Activated T-helper 1 cell treated with anti-CD3 and anti-CD28 coated beads, Interleukin-2, amount 50 U/mL, for 16 hours (primary cell): ENCODE data around the gene MED22.

Experiments used
- DNase-seq, 2 donors: peaks; one replicate each; pipeline ENCODE4 v3.0.0-alpha.2; 2020; ENCODE audit warnings: low read depth in 1 of 2, low spot score in 1 of 2

MED22 gene

GRCh38 chr9:133356391-133357091 is 8.6 kb upstream of the MED22 start, which contains the start of the genes SURF1 and SURF2:
Gene SURF1 (minus strand): TSS chr9:133356487. CDS start chr9:133356453, 34 bp downstream.
Gene SURF2 (plus strand): TSS chr9:133356550. CDS start chr9:133356593, 43 bp downstream.
- peak; percentile 84 to 85 for DNase-seq

GRCh38 chr9:133355881-133356357 is 8.0 kb upstream of the MED22 start:
- DNase-seq: no peak

- DNase-seq: no peak
Observed at GRCh38 chr9:133354766-133355165, 6.8 kb upstream of the MED22 start.

- no peak for DNase-seq
Observed at GRCh38 chr9:133353548-133353947, 5.6 kb upstream of the MED22 start.

- no peak for DNase-seq
Observed at GRCh38 chr9:133352635-133353340, 4.9 kb upstream of the MED22 start.

- DNase-seq: no peak
Observed at GRCh38 chr9:133351908-133352634, 4.1 kb upstream of the MED22 start.

- DNase-seq: no peak
Observed at GRCh38 chr9:133351526-133351907, 3.6 kb upstream of the MED22 start.

GRCh38 chr9:133349965-133350616 is 2.2 kb upstream of the MED22 start:
- DNase-seq: no peak

GRCh38 chr9:133348718-133349573 is 1.0 kb upstream of the MED22 start:
- DNase-seq: no peak

- no peak for DNase-seq
Observed at GRCh38 chr9:133347515-133347984, 381 bp downstream of the MED22 start.

- DNase-seq: no peak
Observed at GRCh38 chr9:133346021-133346785, 1.7 kb downstream of the MED22 start.

- no peak for DNase-seq
Observed at GRCh38 chr9:133345596-133345995, 2.3 kb downstream of the MED22 start.

GRCh38 chr9:133344979-133345378 is 3.0 kb downstream of the MED22 start:
- DNase-seq: no peak

GRCh38 chr9:133344071-133344470 is 3.9 kb downstream of the MED22 start:
- no peak for DNase-seq

- DNase-seq: no peak
Observed at GRCh38 chr9:133342570-133342969, 5.4 kb downstream of the MED22 start.

- DNase-seq: no peak
Observed at GRCh38 chr9:133342069-133342406, 5.9 kb downstream of the MED22 start.

- DNase-seq: no peak
Observed at GRCh38 chr9:133341369-133342068, 6.4 kb downstream of the MED22 start.

GRCh38 chr9:133340916-133341315 is 7.0 kb downstream of the MED22 start:
- DNase-seq: no peak

GRCh38 chr9:133340256-133340655 is 7.7 kb downstream of the MED22 start:
- DNase-seq: no peak
